Trophoblast cell (in vitro differentiated cells and primary cell): Measurements from ENCODE around the gene HSF2.
A peak's percentile ranks its signal among the peaks of the same experiment; 100 is the strongest.

Experiments
- DNase-seq, 2 donors: peaks; one replicate each; pipeline ENCODE4 v3.0.0-alpha.2; 2016
- H2AFZ ChIP-seq: 2 replicates; pipeline ENCODE4 v1.6.1; 2013; ENCODE audit warnings: low read length, moderate library complexity, mild to moderate bottlenecking; ENCODE audit not compliant: insufficient read depth, poor library complexity
- H2AK5ac ChIP-seq: 2 replicates; pipeline ENCODE4 v1.6.1; 2013; ENCODE audit warnings: mild to moderate bottlenecking, low read length
- H2BK120ac ChIP-seq: 2 replicates; pipeline ENCODE4 v1.6.1; 2013; ENCODE audit warnings: low read length, mild to moderate bottlenecking, moderate library complexity; ENCODE audit not compliant: insufficient read depth, poor library complexity
- H2BK12ac ChIP-seq: 2 replicates; pipeline ENCODE4 v1.6.1; 2013; ENCODE audit warnings: mild to moderate bottlenecking, low read length, moderate library complexity
- H2BK5ac ChIP-seq: 2 replicates; pipeline ENCODE4 v1.6.1; 2013; ENCODE audit warnings: low read length, low read depth, moderate library complexity, mild to moderate bottlenecking; ENCODE audit not compliant: poor library complexity
- H3K14ac ChIP-seq: 2 replicates; pipeline ENCODE4 v1.6.1; 2013; ENCODE audit warnings: mild to moderate bottlenecking, low read length
- H3K18ac ChIP-seq: 2 replicates; pipeline ENCODE4 v1.6.1; 2013; ENCODE audit warnings: mild to moderate bottlenecking, low read length
- H3K23ac ChIP-seq: 2 replicates; pipeline ENCODE4 v1.6.1; 2013; ENCODE audit warnings: low read length
- H3K27ac ChIP-seq: 2 replicates; pipeline ENCODE4 v1.5.1; 2013; ENCODE audit warnings: low read depth, mild to moderate bottlenecking, inconsistent platforms, low read length, moderate library complexity
- H3K27me3 ChIP-seq: 2 replicates; pipeline ENCODE4 v1.6.1; 2013; ENCODE audit warnings: inconsistent platforms, mild to moderate bottlenecking, low read length, moderate library complexity; ENCODE audit not compliant: insufficient read depth
- H3K36me3 ChIP-seq, 2 experiments: 1 replicate in 1 of 2; 2 replicates in 1 of 2; pipeline ENCODE4 v1.6.1; 2013; ENCODE audit warnings: low read length in 2 of 2, mild to moderate bottlenecking in 2 of 2, moderate library complexity in 1 of 2; ENCODE audit not compliant: insufficient read depth in 2 of 2, control insufficient read depth in 1 of 2
- H3K4ac ChIP-seq: 2 replicates; pipeline ENCODE4 v1.6.1; 2013; ENCODE audit warnings: low read depth, mild to moderate bottlenecking, low read length, moderate library complexity
- H3K4me1 ChIP-seq, 2 experiments: 1 replicate in 1 of 2; 2 replicates in 1 of 2; pipeline ENCODE4 v1.6.1; 2013; ENCODE audit warnings: low read length in 2 of 2, mild to moderate bottlenecking in 2 of 2, moderate library complexity in 1 of 2; ENCODE audit not compliant: insufficient read depth in 2 of 2, control insufficient read depth in 1 of 2
- H3K4me2 ChIP-seq: 2 replicates; pipeline ENCODE4 v1.6.1; 2013; ENCODE audit warnings: inconsistent platforms, mild to moderate bottlenecking, low read length, moderate library complexity
- H3K4me3 ChIP-seq: 2 replicates; pipeline ENCODE4 v1.5.1; 2013; ENCODE audit warnings: mild to moderate bottlenecking, low read depth, low read length, inconsistent platforms
- H3K79me1 ChIP-seq: one replicate; pipeline ENCODE4 v1.6.1; 2013; ENCODE audit warnings: low read length
- H3K79me2 ChIP-seq: 2 replicates; pipeline ENCODE4 v1.6.1; 2013; ENCODE audit warnings: low read length, mild to moderate bottlenecking; ENCODE audit not compliant: control insufficient read depth, insufficient read depth, poor library complexity
- H3K9ac ChIP-seq: 2 replicates; pipeline ENCODE4 v1.6.1; 2013; ENCODE audit warnings: mild to moderate bottlenecking, low read length
- H3K9me3 ChIP-seq: 2 replicates; pipeline ENCODE4 v1.6.1; 2013; ENCODE audit warnings: low read depth, mild to moderate bottlenecking, control low read depth, inconsistent platforms, low read length; ENCODE audit not compliant: insufficient read depth
- H4K12ac ChIP-seq: 2 replicates; pipeline ENCODE4 v1.6.1; 2013; ENCODE audit warnings: low read depth, mild to moderate bottlenecking, low read length, moderate library complexity
- H4K8ac ChIP-seq: 2 replicates; pipeline ENCODE4 v1.6.1; 2013; ENCODE audit warnings: low read depth, mild to moderate bottlenecking, low read length, moderate library complexity
- H4K91ac ChIP-seq: one replicate; pipeline ENCODE4 v1.6.1; 2013; ENCODE audit warnings: low read depth, mild to moderate bottlenecking, low read length, moderate library complexity
- WGBS: extraction: QIAGEN DNeasy Blood & Tissue Kit; methylation state at CpG from one replicate; pipeline ENCODE4 v1.1.7; 2013; ENCODE audit warnings: missing lambda C conversion rate; ENCODE audit not compliant: insufficient read length, insufficient coverage; ENCODE audit errors: extremely low coverage; 5-methylcytosine and 5-hydroxymethylcytosine counted together

HSF2 gene

DNA sequence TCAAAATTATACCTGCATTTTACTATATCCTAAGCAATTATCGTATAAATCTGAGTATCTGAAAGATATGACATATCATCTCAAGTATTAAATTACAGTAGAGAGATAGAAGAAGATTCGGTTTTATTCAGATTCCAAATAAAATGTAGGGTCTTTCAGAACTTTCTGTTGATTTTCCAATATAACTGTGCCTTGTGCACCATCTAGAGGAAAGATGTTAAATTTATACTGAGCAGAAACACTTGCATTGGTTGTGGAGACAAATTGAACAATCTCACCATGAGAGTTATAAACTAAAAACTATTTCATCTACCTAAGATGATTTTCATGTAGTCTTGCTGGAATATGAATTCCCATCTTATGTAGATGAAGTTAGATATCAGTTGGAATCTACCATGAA lies 26.8 kb upstream of the HSF2 start:
- Histone ChIP-seq H3K18ac (no peak overlapping the region), H3K27me3 (no peaks in the 10 kb centered on the region), H2AFZ (no peak overlapping the region), H3K27ac (no peak overlapping the region), H4K8ac (no peak overlapping the region), H4K91ac (no peak overlapping the region), H4K12ac (no peak overlapping the region), H3K14ac (no peak overlapping the region), H2BK12ac (no peak overlapping the region), H3K4me2 (no peak overlapping the region), H3K4ac (no peak overlapping the region), H3K79me2 (no peaks in the 10 kb centered on the region), H2BK120ac (no peak overlapping the region), H3K23ac (no peak overlapping the region), H3K9ac (no peak overlapping the region), H3K79me1 (no peaks in the 10 kb centered on the region), H2AK5ac (no peak overlapping the region), H3K4me3 (no peak overlapping the region), H3K36me3 (no peaks in the 10 kb centered on the region), H3K9me3 (no peaks in the 10 kb centered on the region), H2BK5ac (no peak overlapping the region), H3K4me1 (no peaks in the 10 kb centered on the region)
- no peak for DNase-seq
- WGBS = no CpG with 5 or more reads among the region's 2 CpGs

DNA sequence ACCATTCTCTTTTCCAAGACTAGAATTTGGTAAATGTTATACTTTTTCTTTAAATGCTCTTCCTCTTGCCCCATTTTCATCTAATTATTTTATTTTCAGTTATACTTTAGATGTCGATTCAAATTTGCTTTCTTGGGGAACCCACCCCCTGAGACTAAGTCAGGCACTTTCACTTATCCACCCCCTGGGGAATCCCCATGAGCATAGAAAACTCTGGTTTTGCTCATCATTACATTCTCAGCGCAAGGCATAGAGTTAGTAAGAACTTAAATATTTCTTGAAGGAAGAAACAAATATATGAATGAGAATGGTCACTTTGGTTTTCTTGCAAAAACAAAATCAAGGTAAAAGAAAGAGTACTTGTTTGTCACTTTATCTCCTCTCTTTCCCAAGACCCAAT lies 25.1 kb upstream of the HSF2 start:
- Histone ChIP-seq H3K27ac (no peak overlapping the region), H3K79me2 (no peaks in the 10 kb centered on the region), H2AFZ (no peak overlapping the region), H3K4ac (no peak overlapping the region), H3K4me2 (no peak overlapping the region), H3K18ac (no peak overlapping the region), H3K14ac (no peak overlapping the region), H3K9me3 (no peaks in the 10 kb centered on the region), H2BK120ac (no peak overlapping the region), H2AK5ac (no peak overlapping the region), H2BK5ac (no peak overlapping the region), H3K27me3 (no peaks in the 10 kb centered on the region), H2BK12ac (no peak overlapping the region), H4K91ac (no peak overlapping the region), H3K4me3 (no peak overlapping the region), H4K12ac (no peak overlapping the region), H4K8ac (no peak overlapping the region), H3K79me1 (no peaks in the 10 kb centered on the region), H3K36me3 (no peaks in the 10 kb centered on the region), H3K9ac (no peak overlapping the region), H3K4me1 (no peaks in the 10 kb centered on the region), H3K23ac (no peak overlapping the region)
- no CpG with 5 or more reads among the region's 2 CpGs for WGBS
- DNase-seq = no peak

- Histone ChIP-seq H3K14ac (no peak overlapping the region), H4K91ac (no peak overlapping the region), H3K4me3 (no peak overlapping the region), H3K18ac (no peak overlapping the region), H3K36me3 (no peaks in the 10 kb centered on the region), H3K27me3 (no peaks in the 10 kb centered on the region), H3K9me3 (no peaks in the 10 kb centered on the region), H2AK5ac (no peak overlapping the region), H3K4me1 (no peaks in the 10 kb centered on the region), H3K23ac (no peak overlapping the region), H2AFZ (no peak overlapping the region), H4K12ac (no peak overlapping the region), H3K9ac (no peak overlapping the region), H2BK12ac (no peak overlapping the region), H4K8ac (no peak overlapping the region), H2BK120ac (no peak overlapping the region), H3K4ac (no peak overlapping the region), H3K4me2 (no peak overlapping the region), H3K27ac (no peak overlapping the region), H2BK5ac (no peak overlapping the region), H3K79me2 (no peaks in the 10 kb centered on the region), H3K79me1 (no peaks in the 10 kb centered on the region)
- WGBS = no CpG with 5 or more reads among the region's 3 CpGs
- no peak for DNase-seq
Observed at GRCh38 chr6:122376246-122376645, 23.2 kb upstream of the HSF2 start.

- no CpG with 5 or more reads among the region's 8 CpGs for WGBS
- Histone ChIP-seq H3K4me1 (no peaks in the 10 kb centered on the region), H3K14ac (no peak overlapping the region), H3K27ac (no peak overlapping the region), H4K8ac (no peak overlapping the region), H3K4ac (no peak overlapping the region), H3K36me3 (no peaks in the 10 kb centered on the region), H4K12ac (no peak overlapping the region), H2AK5ac (no peak overlapping the region), H3K9me3 (no peaks in the 10 kb centered on the region), H2AFZ (no peak overlapping the region), H3K18ac (no peak overlapping the region), H2BK12ac (no peak overlapping the region), H3K9ac (no peak overlapping the region), H3K4me3 (no peak overlapping the region), H3K23ac (no peak overlapping the region), H2BK120ac (no peak overlapping the region), H3K4me2 (no peak overlapping the region), H4K91ac (no peak overlapping the region), H3K79me2 (no peaks in the 10 kb centered on the region), H2BK5ac (no peak overlapping the region), H3K27me3 (no peaks in the 10 kb centered on the region), H3K79me1 (no peaks in the 10 kb centered on the region)
- DNase-seq = peak; percentile 53 to 62
Observed at GRCh38 chr6:122381494-122382265, 17.8 kb upstream of the HSF2 start.
